ENCODE results near the gene EIF2S2.

DNA sequence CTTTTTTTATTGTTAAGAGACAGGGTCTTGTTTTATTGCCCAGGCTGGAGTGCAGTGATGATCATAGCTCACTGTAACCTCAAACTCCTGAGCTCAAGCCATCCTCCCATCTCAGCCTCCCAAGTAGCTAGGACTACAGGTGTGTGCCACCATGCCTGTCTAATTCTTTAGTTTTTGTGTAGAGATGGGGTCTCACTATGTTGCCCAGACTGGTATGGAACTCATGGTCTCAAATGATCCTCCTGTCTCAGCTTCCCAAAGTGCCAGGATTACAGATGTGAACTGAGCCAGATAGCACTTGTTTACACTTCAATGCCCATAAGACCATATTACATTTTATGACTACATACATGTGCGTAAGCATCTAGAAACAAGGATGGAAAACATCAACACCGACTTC is 18.1 kb downstream of the EIF2S2 start:
- TF ChIP-seq, protein P1, sequence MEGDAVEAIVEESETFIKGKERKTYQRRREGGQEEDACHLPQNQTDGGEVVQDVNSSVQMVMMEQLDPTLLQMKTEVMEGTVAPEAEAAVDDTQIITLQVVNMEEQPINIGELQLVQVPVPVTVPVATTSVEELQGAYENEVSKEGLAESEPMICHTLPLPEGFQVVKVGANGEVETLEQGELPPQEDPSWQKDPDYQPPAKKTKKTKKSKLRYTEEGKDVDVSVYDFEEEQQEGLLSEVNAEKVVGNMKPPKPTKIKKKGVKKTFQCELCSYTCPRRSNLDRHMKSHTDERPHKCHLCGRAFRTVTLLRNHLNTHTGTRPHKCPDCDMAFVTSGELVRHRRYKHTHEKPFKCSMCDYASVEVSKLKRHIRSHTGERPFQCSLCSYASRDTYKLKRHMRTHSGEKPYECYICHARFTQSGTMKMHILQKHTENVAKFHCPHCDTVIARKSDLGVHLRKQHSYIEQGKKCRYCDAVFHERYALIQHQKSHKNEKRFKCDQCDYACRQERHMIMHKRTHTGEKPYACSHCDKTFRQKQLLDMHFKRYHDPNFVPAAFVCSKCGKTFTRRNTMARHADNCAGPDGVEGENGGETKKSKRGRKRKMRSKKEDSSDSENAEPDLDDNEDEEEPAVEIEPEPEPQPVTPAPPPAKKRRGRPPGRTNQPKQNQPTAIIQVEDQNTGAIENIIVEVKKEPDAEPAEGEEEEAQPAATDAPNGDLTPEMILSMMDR (conservative IDR thresholded peaks at IDR 0.05 in 1 of 2, IDR thresholded peaks at IDR 0.05 in 1 of 2; ENCODE audit: low read depth in 1 of 2, low read length in 2 of 2), result no peak
- no peak for TF ChIP-seq EZH2 (IDR thresholded peaks at IDR 0.05; ENCODE audit: low read length, missing control alignments)
